ENCODE measurements around the gene CCDC30.

Gene CCDC30

DNA sequence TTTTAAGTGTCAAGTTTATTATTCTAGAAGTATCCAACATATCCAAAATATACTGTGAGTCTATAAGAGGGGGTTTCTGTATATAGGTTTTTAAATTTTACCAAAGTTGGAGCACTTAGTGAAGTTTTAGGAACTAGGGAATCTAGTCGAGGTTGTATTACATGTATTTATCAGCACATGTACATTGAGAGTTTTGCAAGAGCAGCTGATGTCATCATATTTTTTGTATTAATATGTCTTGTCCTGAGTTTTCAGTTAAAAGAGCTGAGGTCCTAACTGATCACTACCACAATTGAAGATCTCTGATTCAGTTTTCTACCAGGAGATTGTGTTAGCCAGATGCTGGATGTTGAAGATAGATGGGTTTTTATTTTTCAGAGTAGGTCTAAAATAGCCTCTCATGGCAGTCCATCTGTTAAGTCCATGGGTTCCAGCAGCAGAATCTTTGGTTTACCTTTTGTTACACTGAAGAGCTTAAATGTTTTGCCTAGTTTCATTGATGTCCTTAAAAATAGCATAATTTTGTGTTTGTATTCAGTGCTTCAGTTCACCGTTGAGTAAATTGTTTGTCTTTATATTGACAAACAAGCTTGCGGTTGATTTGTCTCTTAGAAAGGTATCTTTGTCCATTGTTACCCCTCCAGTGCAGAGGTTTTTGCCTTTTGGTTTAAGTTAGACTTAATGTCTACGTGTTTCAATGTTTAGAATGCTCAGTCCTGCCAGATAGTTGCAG is 235.2 kb downstream of the CCDC30 start:
- no peak for DNase-seq

- DNase-seq: no peak
These were observed 236.9 kb downstream of the CCDC30 start for GRCh38 chr1:42700006-42700405.

- no peak for DNase-seq
These were observed 240.9 kb downstream of the CCDC30 start for GRCh38 chr1:42703888-42704464.
